ENCODE data around the gene CNKSR2.

DNA sequence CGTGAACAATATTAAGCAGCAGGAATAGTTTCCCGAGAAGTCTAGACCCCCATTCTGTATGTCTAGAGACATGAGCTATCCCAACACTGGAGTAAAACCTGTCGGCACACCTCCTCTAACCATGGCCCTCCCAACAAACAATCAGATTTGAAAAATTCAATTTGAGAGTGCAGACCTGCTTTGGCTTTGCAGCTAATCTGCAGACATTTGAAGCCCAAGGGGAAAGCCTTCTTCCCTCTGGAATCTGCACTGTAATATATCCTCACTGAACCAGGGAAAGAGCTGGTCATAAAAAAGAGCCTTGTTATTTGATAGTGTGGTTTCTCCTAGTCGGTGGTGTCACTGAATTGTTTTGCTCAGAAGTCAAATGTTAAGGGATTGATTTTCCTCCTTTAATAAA lies 328.5 kb downstream of the CNKSR2 start:
- no peak for TF ChIP-seq POLR2A (IDR thresholded peaks at IDR 0.05)
- TF ChIP-seq, protein P1, sequence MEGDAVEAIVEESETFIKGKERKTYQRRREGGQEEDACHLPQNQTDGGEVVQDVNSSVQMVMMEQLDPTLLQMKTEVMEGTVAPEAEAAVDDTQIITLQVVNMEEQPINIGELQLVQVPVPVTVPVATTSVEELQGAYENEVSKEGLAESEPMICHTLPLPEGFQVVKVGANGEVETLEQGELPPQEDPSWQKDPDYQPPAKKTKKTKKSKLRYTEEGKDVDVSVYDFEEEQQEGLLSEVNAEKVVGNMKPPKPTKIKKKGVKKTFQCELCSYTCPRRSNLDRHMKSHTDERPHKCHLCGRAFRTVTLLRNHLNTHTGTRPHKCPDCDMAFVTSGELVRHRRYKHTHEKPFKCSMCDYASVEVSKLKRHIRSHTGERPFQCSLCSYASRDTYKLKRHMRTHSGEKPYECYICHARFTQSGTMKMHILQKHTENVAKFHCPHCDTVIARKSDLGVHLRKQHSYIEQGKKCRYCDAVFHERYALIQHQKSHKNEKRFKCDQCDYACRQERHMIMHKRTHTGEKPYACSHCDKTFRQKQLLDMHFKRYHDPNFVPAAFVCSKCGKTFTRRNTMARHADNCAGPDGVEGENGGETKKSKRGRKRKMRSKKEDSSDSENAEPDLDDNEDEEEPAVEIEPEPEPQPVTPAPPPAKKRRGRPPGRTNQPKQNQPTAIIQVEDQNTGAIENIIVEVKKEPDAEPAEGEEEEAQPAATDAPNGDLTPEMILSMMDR (IDR thresholded peaks at IDR 0.05) = no peak

Data from Peyer's patch (tissue), 4 donors.